KBM-7 (cell line): Measurements from ENCODE around the gene PMP22.
"Not testable (repeated sequence)": the region's sequence is repeated elsewhere in the genome, so short reads cannot be mapped to it uniquely, and the experiment has no call there.

Source experiments
- DNase-seq: peaks from one replicate; pipeline ENCODE4 v3.0.0-alpha.2; 2015
- in situ Hi-C: fragments of 300-500 bp; cut with MboI; formaldehyde crosslinking; loops from 2 replicates; pipeline ENCODE4 v1.14.3; 2020; ENCODE audit warnings: low sequenced_read_pairs, low pct_unique_long_range_greater_than_20kb, mixed read lengths

PMP22 gene

GRCh38 chr17:15233022-15233805 lies 31.9 kb downstream of the PMP22 start:
- DNase-seq = peak; percentile 40
- in situ Hi-C loops = no loop called here

- no peak for DNase-seq
- in situ Hi-C loops = no loop called here
These were observed 32.6 kb downstream of the PMP22 start for GRCh38 chr17:15232517-15232915.

- DNase-seq = no peak
- in situ Hi-C loops = no loop called here
These were observed 33.1 kb downstream of the PMP22 start for GRCh38 chr17:15231851-15232516.

GRCh38 chr17:15230866-15231265 lies 34.3 kb downstream of the PMP22 start:
- no peak for DNase-seq
- in situ Hi-C loops = no loop called here

- DNase-seq, in situ Hi-C loops: not testable (repeated sequence)
These were observed 43.3 kb downstream of the PMP22 start for GRCh38 chr17:15221827-15222226.

- no peak for DNase-seq
- in situ Hi-C loops = no loop called here
These were observed 44.3 kb downstream of the PMP22 start for GRCh38 chr17:15220785-15221184.

GRCh38 chr17:15216481-15216880 lies 48.6 kb downstream of the PMP22 start:
- no peak for DNase-seq
- in situ Hi-C loops = no loop called here

GRCh38 chr17:15213381-15214087 lies 51.6 kb downstream of the PMP22 start:
- in situ Hi-C loops = no loop called here
- peak; percentile 61 for DNase-seq

GRCh38 chr17:15210247-15210646 lies 54.9 kb downstream of the PMP22 start:
- in situ Hi-C loops = no loop called here
- no peak for DNase-seq

- DNase-seq, in situ Hi-C loops: not testable (repeated sequence)
These were observed 62.1 kb downstream of the PMP22 start for GRCh38 chr17:15203062-15203461.

GRCh38 chr17:15200574-15200973 lies 64.6 kb downstream of the PMP22 start:
- in situ Hi-C loops, DNase-seq: not testable (repeated sequence)

GRCh38 chr17:15197229-15197628 lies 67.9 kb downstream of the PMP22 start:
- in situ Hi-C loops = no loop called here
- no peak for DNase-seq

- in situ Hi-C loops = no loop called here
- no peak for DNase-seq
These were observed 70.3 kb downstream of the PMP22 start for GRCh38 chr17:15194859-15195277.

- no peak for DNase-seq
- in situ Hi-C loops = no loop called here
These were observed 79.5 kb downstream of the PMP22 start for GRCh38 chr17:15185625-15185991.

- in situ Hi-C loops = no loop called here
- DNase-seq = no peak
These were observed 80.1 kb downstream of the PMP22 start for GRCh38 chr17:15184872-15185624.

GRCh38 chr17:15181816-15182215 lies 83.3 kb downstream of the PMP22 start:
- in situ Hi-C loops = no loop called here
- no peak for DNase-seq

GRCh38 chr17:15181333-15181732 lies 83.8 kb downstream of the PMP22 start:
- in situ Hi-C loops = no loop called here

GRCh38 chr17:15180121-15180561 lies 85.0 kb downstream of the PMP22 start:
- DNase-seq = no peak
- in situ Hi-C loops = no loop called here

More at GRCh38 chr17:15181333-15181732, 83.8 kb downstream of the PMP22 start:
- no peak for DNase-seq
